ENCODE measurements around the gene RGP1. TPM values are rescaled to one million over a fixed set of nuclear protein-coding genes. Genes with fewer than 3 reads are reported as not detected.

Gene RGP1
- total and polyA plus RNA-seq, 7 experiments from 2014 or later, result 8.8 to 28.8 (median 22.4) TPM

- H3K4me1 Mint-ChIP-seq, result peaks cover 8 to 27% (median 17%) of the 10 kb centered on the region in 7 donors
- intact Hi-C loops (cut with micrococcal nuclease), result loop anchor here (1.0 to 10.0 kb wide), 4 partner anchors 33 to 1065 kb away; partner anchors contain the start of gene CCL27 (in 1 of the 2)
- ChIA-PET CTCF (interaction anchor here (0.6 to 6.4 kb wide), 9 partner anchors 19 to 114 kb away, joined by 3 to 50 read pairs (median 7); partner anchors contain the start of genes CCDC107, GBA2, RGP1 and RMRP), POLR2A (interaction anchor here (0.5 to 7.2 kb wide), 13 partner anchors 10 to 657 kb away, joined by 3 to 89 read pairs (median 4); partner anchors contain the start of genes CCDC107, GBA2, RGP1 and RMRP)
- peaks cover 0 to 2% (median 0%) of the 10 kb centered on the region in 11 donors for H3K9me3 Mint-ChIP-seq
- peak overlapping the region; percentile 93 for H3K27ac ChIP-seq (ENCODE audit: low read depth, low read length)
- peaks cover under 1 to 19% (median 6%) of the 10 kb centered on the region in 5 donors for H3K36me3 Mint-ChIP-seq
- peaks cover 4 to 12% (median 10%) of the 10 kb centered on the region in 3 experiments for H3K36me3 ChIP-seq (ENCODE audit: control insufficient read depth in 2 of 3, insufficient read depth in 3 of 3, low read length in 3 of 3)
- no peaks in the 10 kb centered on the region for H3K27me3 ChIP-seq (ENCODE audit: control insufficient read depth in 2 of 2, insufficient read depth in 2 of 2, low read length in 2 of 2)
- peaks cover 62 to 67% of the 10 kb centered on the region in 2 donors for H3K4me1 ChIP-seq (ENCODE audit: control insufficient read depth in 2 of 2, insufficient read depth in 2 of 2, low read length in 2 of 2)
- ATAC-seq, result no peak
- peak overlapping the region; percentile 98 for H3K4me3 ChIP-seq (ENCODE audit: low read length)
- H3K9me3 ChIP-seq (ENCODE audit: control insufficient read depth in 2 of 3, low read length in 3 of 3), result no peaks in the 10 kb centered on the region
- peak overlapping the region in 2 of 9 donors; percentile 18 to 90 for H3K27ac Mint-ChIP-seq
- H3K4me3 Mint-ChIP-seq, result peak overlapping the region in 1 of 10 donors; percentile 92
- no peaks in the 10 kb centered on the region for H3K27me3 Mint-ChIP-seq
- peak in 4 of 9 donors; percentile 19 to 38 (median 25) for DNase-seq
Measured at GRCh38 chr9:35729700-35730485, 19.2 kb upstream of the RGP1 start.

GRCh38 chr9:35730486-35730854 is 18.6 kb upstream of the RGP1 start:
- intact Hi-C loops (cut with micrococcal nuclease), result loop anchor here in 1 of 2 donors (10.0 kb wide), 2 partner anchors 246 to 1066 kb away; partner anchors contain the start of gene CCL27
- H3K4me3 Mint-ChIP-seq, result peak overlapping the region in 2 of 10 donors; percentile 87 to 92
- POLR2A ChIA-PET, result interaction anchor here (0.8 to 7.2 kb wide), 12 partner anchors 9 to 658 kb away, joined by 3 to 89 read pairs (median 4); partner anchors contain the start of genes CCDC107, GBA2, RGP1 and RMRP

GRCh38 chr9:35731415-35732184 is 17.5 kb upstream of the RGP1 start:
- no peaks in the 10 kb centered on the region for H3K9me3 ChIP-seq (ENCODE audit: control insufficient read depth in 2 of 3, low read length in 3 of 3)
- H3K27ac ChIP-seq (ENCODE audit: low read depth, low read length), result peak overlapping the region; percentile 93
- POLR2A ChIA-PET, result interaction anchor here (0.7 to 7.2 kb wide), 23 partner anchors 10 to 1084 kb away, joined by 3 to 89 read pairs (median 5); partner anchors contain the start of genes CCDC107, GBA2, HINT2 and MSMP
- peaks cover 0 to 16% (median 8%) of the 10 kb centered on the region in 5 donors for H3K36me3 Mint-ChIP-seq
- DNase-seq (peak in 2 of 9 donors; percentile 26), ATAC-seq (no peak)
- H3K27me3 ChIP-seq (ENCODE audit: control insufficient read depth in 2 of 2, insufficient read depth in 2 of 2, low read length in 2 of 2), result no peaks in the 10 kb centered on the region
- H3K4me1 Mint-ChIP-seq, result peaks cover 21 to 34% (median 24%) of the 10 kb centered on the region in 7 donors
- H3K27me3 Mint-ChIP-seq, result no peaks in the 10 kb centered on the region
- H3K4me3 ChIP-seq (ENCODE audit: low read length), result peak overlapping the region; percentile 98
- peaks cover 0 to 14% (median 5%) of the 10 kb centered on the region in 3 experiments for H3K36me3 ChIP-seq (ENCODE audit: control insufficient read depth in 2 of 3, insufficient read depth in 3 of 3, low read length in 3 of 3)
- peaks cover 0 to 2% (median 0%) of the 10 kb centered on the region in 11 donors for H3K9me3 Mint-ChIP-seq
- CTCF ChIA-PET, result interaction anchor here (0.5 to 6.4 kb wide), 17 partner anchors 12 to 128 kb away, joined by 3 to 50 read pairs (median 5); partner anchors contain the start of genes ARHGEF39, CCDC107, GBA2 and RGP1
- H3K4me1 ChIP-seq (ENCODE audit: control insufficient read depth in 2 of 2, insufficient read depth in 2 of 2, low read length in 2 of 2), result peaks cover 62 to 67% of the 10 kb centered on the region in 2 donors
- intact Hi-C loops (cut with micrococcal nuclease), result loop anchor here (1.0 to 10.0 kb wide), 19 partner anchors 18 to 1085 kb away; partner anchors contain the start of genes GBA2 (in 2 of the 2), RGP1 (in 2 of the 2), CCDC107 (in 1 of the 2) and CCL27 (in 1 of the 2)
- peak overlapping the region in 6 of 9 donors; percentile 80 to 96 (median 92) for H3K27ac Mint-ChIP-seq
- peak overlapping the region in 5 of 10 donors; percentile 87 to 97 (median 94) for H3K4me3 Mint-ChIP-seq

More at GRCh38 chr9:35730486-35730854, 18.6 kb upstream of the RGP1 start:
- peaks cover 0 to 12% (median 7%) of the 10 kb centered on the region in 3 experiments for H3K36me3 ChIP-seq (ENCODE audit: control insufficient read depth in 2 of 3, insufficient read depth in 3 of 3, low read length in 3 of 3)
- CTCF ChIA-PET, result interaction anchor here (0.5 to 6.4 kb wide), 11 partner anchors 18 to 119 kb away, joined by 3 to 50 read pairs (median 7); partner anchors contain the start of genes ARHGEF39, CCDC107, GBA2 and RGP1
- Mint-ChIP-seq H3K9me3 (peaks cover 0 to 2% (median 0%) of the 10 kb centered on the region in 11 donors), H3K27me3 (no peaks in the 10 kb centered on the region), H3K27ac (peak overlapping the region in 3 of 9 donors; percentile 1 to 90 (median 33)), H3K36me3 (peaks cover 3 to 19% (median 5%) of the 10 kb centered on the region in 5 donors), H3K4me1 (peaks cover 13 to 28% (median 19%) of the 10 kb centered on the region in 7 donors)
- ATAC-seq, result no peak
- peak overlapping the region; percentile 98 for H3K4me3 ChIP-seq (ENCODE audit: low read length)
- peaks cover 62 to 67% of the 10 kb centered on the region in 2 donors for H3K4me1 ChIP-seq (ENCODE audit: control insufficient read depth in 2 of 2, insufficient read depth in 2 of 2, low read length in 2 of 2)
- H3K27me3 ChIP-seq (ENCODE audit: control insufficient read depth in 2 of 2, insufficient read depth in 2 of 2, low read length in 2 of 2), result no peaks in the 10 kb centered on the region
- DNase-seq, result no peak
- H3K27ac ChIP-seq (ENCODE audit: low read depth, low read length), result peak overlapping the region; percentile 93
- H3K9me3 ChIP-seq (ENCODE audit: control insufficient read depth in 2 of 3, low read length in 3 of 3), result no peaks in the 10 kb centered on the region

GRCh38 chr9:35732185-35732799 is 16.8 kb upstream of the RGP1 start, which contains the start of the genes CREB3 and TLN1:
Gene CREB3 (plus strand): TSS chr9:35732666. CDS start chr9:35732773, 107 bp downstream.
Gene TLN1 (minus strand): TSS chr9:35732195. CDS start chr9:35725694, 6,501 bp downstream.
- no peaks in the 10 kb centered on the region for H3K9me3 ChIP-seq (ENCODE audit: control insufficient read depth in 2 of 3, low read length in 3 of 3)
- H3K4me3 Mint-ChIP-seq, result peak within 1 kb of the TSS in 5 of 10 donors; percentile 87 to 97 (median 94)
- peak within 1 kb of the TSS; percentile 93 for H3K27ac ChIP-seq (ENCODE audit: low read depth, low read length)
- H3K4me1 Mint-ChIP-seq, result peaks cover 20 to 34% (median 22%) of the 10 kb centered on the region in 7 donors
- intact Hi-C loops (cut with micrococcal nuclease), result loop anchor here (1.0 to 10.0 kb wide), 19 partner anchors 17 to 1085 kb away; partner anchors contain the start of genes GBA2 (in 2 of the 2), RGP1 (in 2 of the 2), CCDC107 (in 1 of the 2) and CCL27 (in 1 of the 2)
- ATAC-seq, result peak; percentile 94
- ChIA-PET CTCF (interaction anchor here (0.6 to 6.4 kb wide), 18 partner anchors 9 to 178 kb away, joined by 3 to 50 read pairs (median 5); partner anchors contain the start of genes CCDC107, GBA2, RGP1 and RMRP), POLR2A (interaction anchor here (0.5 to 7.2 kb wide), 24 partner anchors 8 to 1085 kb away, joined by 3 to 89 read pairs (median 5); partner anchors contain the start of genes ARHGEF39, CCDC107, GBA2 and HINT2)
- peaks cover 0 to 21% (median 5%) of the 10 kb centered on the region in 3 experiments for H3K36me3 ChIP-seq (ENCODE audit: control insufficient read depth in 2 of 3, insufficient read depth in 3 of 3, low read length in 3 of 3)
- H3K27me3 ChIP-seq (ENCODE audit: control insufficient read depth in 2 of 2, insufficient read depth in 2 of 2, low read length in 2 of 2), result no peaks in the 10 kb centered on the region
- H3K36me3 Mint-ChIP-seq, result peaks cover 0 to 14% (median 8%) of the 10 kb centered on the region in 5 donors
- DNase-seq, result peak; percentile 86 to 98 (median 96)
- H3K4me3 ChIP-seq (ENCODE audit: low read length), result peak within 1 kb of the TSS; percentile 98
- H3K9me3 Mint-ChIP-seq, result no peaks in the 10 kb centered on the region
- peaks cover 56 to 60% of the 10 kb centered on the region in 2 donors for H3K4me1 ChIP-seq (ENCODE audit: control insufficient read depth in 2 of 2, insufficient read depth in 2 of 2, low read length in 2 of 2)
- peak within 1 kb of the TSS in 6 of 9 donors; percentile 80 to 96 (median 92) for H3K27ac Mint-ChIP-seq
- H3K27me3 Mint-ChIP-seq, result no peaks in the 10 kb centered on the region
